Rectal smooth muscle tissue (tissue), 1 donor: ENCODE results near the gene PRKAB1.
"Not testable (repeated sequence)": the region's sequence is repeated elsewhere in the genome, so short reads cannot be mapped to it uniquely, and the experiment has no call there.

Source experiments
- H3K27ac ChIP-seq: one replicate; pipeline ENCODE4 v1.7.0; 2013; ENCODE audit warnings: low read depth, low read length, inconsistent platforms
- H3K27me3 ChIP-seq: one replicate; pipeline ENCODE4 v1.7.0; 2013; ENCODE audit warnings: low read length; ENCODE audit not compliant: control insufficient read depth, insufficient read depth
- H3K36me3 ChIP-seq: one replicate; pipeline ENCODE4 v1.7.0; 2013; ENCODE audit warnings: low read length; ENCODE audit not compliant: control insufficient read depth, insufficient read depth
- H3K4me1 ChIP-seq: one replicate; pipeline ENCODE4 v1.7.0; 2013; ENCODE audit warnings: low read length; ENCODE audit not compliant: control insufficient read depth, insufficient read depth
- H3K4me3 ChIP-seq: one replicate; pipeline ENCODE4 v1.7.0; 2013; ENCODE audit warnings: low read length
- H3K9ac ChIP-seq: one replicate; pipeline ENCODE4 v1.7.0; 2013; ENCODE audit warnings: low read length

The PRKAB1 gene

GRCh38 chr12:119689935-119690500 lies 22.1 kb downstream of the PRKAB1 start:
- no peak overlapping the region for H3K4me3 ChIP-seq
- H3K36me3 ChIP-seq, result no peaks in the 10 kb centered on the region
- H3K27ac ChIP-seq, result no peak overlapping the region
- no peak overlapping the region for H3K9ac ChIP-seq
- H3K4me1 ChIP-seq, result no peaks in the 10 kb centered on the region
- no peaks in the 10 kb centered on the region for H3K27me3 ChIP-seq

GRCh38 chr12:119691202-119691810 lies 23.4 kb downstream of the PRKAB1 start:
- Histone ChIP-seq H3K9ac (no peak overlapping the region), H3K27me3 (no peaks in the 10 kb centered on the region), H3K27ac (no peak overlapping the region), H3K36me3 (no peaks in the 10 kb centered on the region), H3K4me3 (no peak overlapping the region), H3K4me1 (no peaks in the 10 kb centered on the region)

GRCh38 chr12:119692410-119692809 lies 24.5 kb downstream of the PRKAB1 start:
- Histone ChIP-seq H3K36me3 (no peaks in the 10 kb centered on the region), H3K27ac (no peak overlapping the region), H3K4me1 (no peaks in the 10 kb centered on the region), H3K27me3 (no peaks in the 10 kb centered on the region), H3K9ac (no peak overlapping the region), H3K4me3 (no peak overlapping the region)

- H3K36me3 ChIP-seq, result no peaks in the 10 kb centered on the region
- H3K9ac ChIP-seq, result no peak overlapping the region
- no peak overlapping the region for H3K27ac ChIP-seq
- H3K4me3 ChIP-seq, result no peak overlapping the region
- no peaks in the 10 kb centered on the region for H3K4me1 ChIP-seq
- H3K27me3 ChIP-seq, result no peaks in the 10 kb centered on the region
Observed at GRCh38 chr12:119692997-119693396, 25.1 kb downstream of the PRKAB1 start.

- no peak overlapping the region for H3K27ac ChIP-seq
- H3K27me3 ChIP-seq, result no peaks in the 10 kb centered on the region
- H3K4me3 ChIP-seq, result no peak overlapping the region
- H3K4me1 ChIP-seq, result no peaks in the 10 kb centered on the region
- no peak overlapping the region for H3K9ac ChIP-seq
- H3K36me3 ChIP-seq, result no peaks in the 10 kb centered on the region
Observed at GRCh38 chr12:119693511-119693910, 25.6 kb downstream of the PRKAB1 start.

DNA sequence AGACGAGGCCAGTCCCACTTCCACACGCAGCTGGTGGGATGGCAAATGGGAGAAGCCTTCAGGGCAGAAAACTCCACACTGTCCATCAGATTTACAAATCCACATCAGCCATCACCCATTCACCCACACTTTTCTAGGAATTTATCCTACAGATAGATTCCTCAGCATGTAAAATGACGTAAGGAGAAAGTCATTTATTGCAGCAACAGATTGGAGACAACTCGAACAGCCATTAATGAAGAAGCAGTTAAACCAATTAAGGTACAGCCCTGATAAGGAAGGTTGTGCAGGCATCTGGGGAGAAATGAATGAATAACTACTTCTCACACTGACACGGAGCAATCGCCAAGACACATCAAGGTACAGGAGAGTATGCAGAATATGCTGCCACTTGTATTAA lies 26.2 kb downstream of the PRKAB1 start:
- no peaks in the 10 kb centered on the region for H3K36me3 ChIP-seq
- H3K4me3 ChIP-seq, result no peak overlapping the region
- no peak overlapping the region for H3K27ac ChIP-seq
- no peak overlapping the region for H3K9ac ChIP-seq
- H3K4me1 ChIP-seq, result no peaks in the 10 kb centered on the region
- H3K27me3 ChIP-seq, result no peaks in the 10 kb centered on the region

GRCh38 chr12:119695034-119695433 lies 27.1 kb downstream of the PRKAB1 start:
- Histone ChIP-seq H3K27ac (no peak overlapping the region), H3K9ac (no peak overlapping the region), H3K27me3 (no peaks in the 10 kb centered on the region), H3K4me1 (no peaks in the 10 kb centered on the region), H3K36me3 (no peaks in the 10 kb centered on the region), H3K4me3 (no peak overlapping the region)

DNA sequence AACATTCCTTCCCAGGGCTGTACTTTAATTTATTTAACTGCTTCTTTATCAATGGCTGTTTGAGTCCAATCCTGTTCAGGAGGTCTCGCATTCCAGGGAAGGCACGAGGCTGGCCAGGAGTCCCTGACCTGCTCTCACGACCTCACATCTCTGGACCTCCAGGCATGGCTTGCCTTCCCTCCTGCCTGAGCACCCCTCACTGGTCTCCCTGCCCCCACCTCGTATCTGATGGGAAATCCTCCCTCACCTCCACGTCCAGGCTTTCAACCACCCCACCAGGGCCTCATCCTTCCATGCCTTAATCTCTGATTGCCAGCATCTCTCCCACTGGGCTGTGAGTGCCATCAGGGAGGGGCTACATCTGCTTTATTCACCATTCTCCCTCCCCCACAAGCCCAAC lies 29.0 kb downstream of the PRKAB1 start:
- no peak overlapping the region for H3K27ac ChIP-seq
- peaks cover 4% of the 10 kb centered on the region for H3K36me3 ChIP-seq
- no peaks in the 10 kb centered on the region for H3K27me3 ChIP-seq
- no peaks in the 10 kb centered on the region for H3K4me1 ChIP-seq
- no peak overlapping the region for H3K4me3 ChIP-seq
- H3K9ac ChIP-seq, result no peak overlapping the region

GRCh38 chr12:119699199-119699760 lies 31.3 kb downstream of the PRKAB1 start:
- Histone ChIP-seq H3K4me3 (no peak overlapping the region), H3K27ac (no peak overlapping the region), H3K27me3 (no peaks in the 10 kb centered on the region), H3K4me1 (no peaks in the 10 kb centered on the region), H3K9ac (no peak overlapping the region), H3K36me3 (peaks cover 4% of the 10 kb centered on the region)

DNA sequence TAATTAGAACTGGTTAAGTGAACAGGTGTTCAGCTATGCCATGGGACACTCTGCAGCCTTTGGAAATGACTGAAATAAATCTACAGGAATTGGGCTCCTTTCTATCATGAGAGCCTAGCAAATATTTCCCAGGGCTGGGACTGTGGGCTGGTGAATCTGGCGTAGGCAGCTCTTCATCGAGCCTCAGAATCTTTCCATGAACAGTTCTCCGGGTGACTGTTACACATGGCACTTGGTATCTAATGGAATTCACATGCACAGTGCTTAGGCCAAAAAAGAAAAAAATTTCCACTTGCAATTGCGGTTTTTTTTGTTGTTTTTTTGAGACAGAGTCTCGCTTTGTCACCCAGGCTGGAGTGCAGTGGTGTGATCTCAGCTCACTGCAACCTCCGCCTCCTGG lies 32.1 kb downstream of the PRKAB1 start:
- H3K36me3 ChIP-seq, result peaks cover 4% of the 10 kb centered on the region
- H3K4me3 ChIP-seq, result no peak overlapping the region
- no peak overlapping the region for H3K27ac ChIP-seq
- H3K27me3 ChIP-seq, result no peaks in the 10 kb centered on the region
- H3K4me1 ChIP-seq, result no peaks in the 10 kb centered on the region
- H3K9ac ChIP-seq, result no peak overlapping the region

DNA sequence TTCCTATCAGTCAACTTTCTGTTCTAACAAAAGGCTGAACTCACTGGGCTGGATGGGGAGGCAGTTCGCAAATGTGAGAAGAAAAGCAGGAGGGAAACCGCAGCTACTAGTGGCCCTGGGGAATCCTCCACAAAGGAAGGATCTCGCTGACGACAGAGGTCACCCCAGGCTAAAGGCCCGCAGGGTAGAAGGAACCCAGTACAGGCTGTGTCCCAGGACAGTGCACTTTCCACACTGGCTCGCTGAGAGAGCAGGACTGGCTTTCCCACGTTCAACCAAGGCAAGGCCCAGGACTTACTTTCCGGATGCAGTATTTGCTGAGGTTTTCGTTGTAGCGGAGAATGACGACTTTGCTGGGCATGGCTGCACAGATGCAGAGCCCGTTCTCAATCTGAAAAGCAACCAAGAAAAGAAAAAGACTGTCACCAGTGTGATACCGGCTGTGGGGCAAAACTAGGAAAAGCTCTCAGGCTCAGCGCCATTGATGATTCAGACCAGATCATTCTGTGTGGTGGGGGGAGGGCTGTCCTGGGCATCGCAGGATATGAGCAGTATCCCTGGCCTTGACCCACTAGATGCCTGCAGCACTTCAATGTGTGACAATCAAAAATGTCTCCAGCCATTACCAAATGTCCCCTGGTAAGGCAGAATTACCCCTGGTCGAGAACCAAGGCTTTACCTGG lies 36.3 kb downstream of the PRKAB1 start:
- no peaks in the 10 kb centered on the region for H3K4me1 ChIP-seq
- H3K27me3 ChIP-seq, result no peaks in the 10 kb centered on the region
- H3K9ac ChIP-seq, result no peak overlapping the region
- H3K4me3 ChIP-seq, result no peak overlapping the region
- no peak overlapping the region for H3K27ac ChIP-seq
- peaks cover 4% of the 10 kb centered on the region for H3K36me3 ChIP-seq

GRCh38 chr12:119705182-119705581 lies 37.2 kb downstream of the PRKAB1 start:
- H3K27me3 ChIP-seq, result no peaks in the 10 kb centered on the region
- no peak overlapping the region for H3K9ac ChIP-seq
- H3K36me3 ChIP-seq, result peaks cover 4% of the 10 kb centered on the region
- no peak overlapping the region for H3K27ac ChIP-seq
- H3K4me3 ChIP-seq, result no peak overlapping the region
- H3K4me1 ChIP-seq, result no peaks in the 10 kb centered on the region

GRCh38 chr12:119706427-119706826 lies 38.5 kb downstream of the PRKAB1 start:
- H3K27ac ChIP-seq, H3K4me3 ChIP-seq, H3K9ac ChIP-seq, H3K27me3 ChIP-seq, H3K36me3 ChIP-seq, H3K4me1 ChIP-seq: not testable (repeated sequence)
